A673 (cell line): ENCODE results near the gene MFSD2B. TPM values are rescaled to one million over a fixed set of nuclear protein-coding genes. Genes with fewer than 3 reads are reported as not detected.
A peak's percentile ranks its signal among the peaks of the same experiment; 100 is the strongest.

Experiments used
- BruUV-seq: library from RNA; stranded (reverse); fragments of 400-500 nt; replicated peaks from 2 replicates; lab custom pipeline; 2021; lab: Mats Ljungman, UMichigan
- CTCF ChIA-PET: fragments of 300-600 bp; sonication (Branson Sonifier 250); formaldehyde crosslinking; loops from one replicate; lab custom pipeline; 2022; ENCODE audit warnings: antibody characterized with exemption; lab: Charles Lee
- POLR2A ChIA-PET: fragments of 300-600 bp; sonication (Branson Sonifier 250); formaldehyde crosslinking; loops from one replicate; lab custom pipeline; 2022; ENCODE audit warnings: antibody characterized with exemption; ENCODE audit not compliant: low non-redundant PET; lab: Charles Lee
- DNase-seq: peaks from one replicate; pipeline ENCODE4 v3.0.0-alpha.2; 2015; ENCODE audit warnings: low spot score
- H3K27ac ChIP-seq: fragments of 200-600 bp; sonication (generic); 2 replicates; pipeline ENCODE4 v1.5.1; 2016; ENCODE audit warnings: mixed run types, low read depth, mild to moderate bottlenecking, mixed read lengths, antibody characterized with exemption, low read length; ENCODE audit not compliant: poor library complexity, severe bottlenecking
- H3K27me3 ChIP-seq: fragments of 200-600 bp; sonication (generic); replicated peaks from 2 replicates; pipeline ENCODE4 v1.6.1; 2017; ENCODE audit warnings: mixed run types, low read depth, mild to moderate bottlenecking, mixed read lengths, antibody characterized with exemption, low read length; ENCODE audit not compliant: insufficient read depth, poor library complexity
- H3K36me3 ChIP-seq: fragments of 200-600 bp; sonication (generic); 2 replicates; pipeline ENCODE4 v1.6.1; 2016; ENCODE audit warnings: mixed run types, mild to moderate bottlenecking, mixed read lengths, antibody characterized with exemption, low read length; ENCODE audit not compliant: insufficient read depth, poor library complexity, severe bottlenecking
- H3K4me1 ChIP-seq: fragments of 200-600 bp; sonication (generic); 2 replicates; pipeline ENCODE4 v1.6.1; 2017; ENCODE audit warnings: mixed run types, mild to moderate bottlenecking, mixed read lengths, antibody characterized with exemption, low read length; ENCODE audit not compliant: insufficient read depth, poor library complexity, severe bottlenecking
- H3K4me3 ChIP-seq: fragments of 200-600 bp; sonication (generic); 2 replicates; pipeline ENCODE4 v1.5.1; 2016; ENCODE audit warnings: low read depth, mixed run types, mild to moderate bottlenecking, mixed read lengths, low read length; ENCODE audit not compliant: poor library complexity, severe bottlenecking
- H3K9me3 ChIP-seq: fragments of 200-600 bp; sonication (generic); 2 replicates; pipeline ENCODE4 v1.6.1; 2016; ENCODE audit warnings: mixed run types, low read depth, mild to moderate bottlenecking, mixed read lengths, antibody characterized with exemption, low read length; ENCODE audit not compliant: poor library complexity, severe bottlenecking
- EZH2 ChIP-seq: fragments of 200-600 bp; sonication (generic); IDR thresholded peaks from 2 replicates; pipeline ENCODE4 v1.6.1; 2017; ENCODE audit warnings: borderline replicate concordance, low read depth, mild to moderate bottlenecking, mixed read lengths, antibody characterized with exemption, low read length; ENCODE audit not compliant: poor library complexity, severe bottlenecking
- intact Hi-C: fragments of 100-400 bp; cut with micrococcal nuclease; formaldehyde crosslinking; loops from one replicate; pipeline ENCODE4 v1.10.0; 2022; ENCODE audit not compliant: unreplicated experiment
- total RNA-seq: library from RNA; stranded (reverse); gene quantifications from 2 replicates; pipeline ENCODE4 v1.2.3, GENCODE V29; 2021
- TF ChIP-seq, protein P1 (sequence below): fragments of 300-800, 200-600 bp; sonication (generic); conservative IDR thresholded peaks from 2 replicates; pipeline ENCODE4 v1.5.1; 2017; ENCODE audit warnings: low read depth, mild to moderate bottlenecking, antibody characterized with exemption, low read length, moderate library complexity, mixed read lengths

MFSD2B gene
- total RNA-seq, 1 experiment from 2014 or later: not detected

- no TSS peak for BruUV-seq
Measured at GRCh38 chr2:24045511-24046508, 35.9 kb downstream of the MFSD2B start.

GRCh38 chr2:24046599-24046929, 36.7 kb downstream of the MFSD2B start:
- ChIA-PET CTCF (interaction anchor here (1.5 kb wide), 1 partner anchor 37 kb away, joined by 9 read pairs; the partner anchor contains the start of gene TP53I3), POLR2A (no interaction called here)
- no peaks in the 10 kb centered on the region for H3K27me3 ChIP-seq
- H3K27ac ChIP-seq: peak overlapping the region; percentile 62
- H3K4me3 ChIP-seq: peak overlapping the region; percentile 81
- TF ChIP-seq, protein P1, sequence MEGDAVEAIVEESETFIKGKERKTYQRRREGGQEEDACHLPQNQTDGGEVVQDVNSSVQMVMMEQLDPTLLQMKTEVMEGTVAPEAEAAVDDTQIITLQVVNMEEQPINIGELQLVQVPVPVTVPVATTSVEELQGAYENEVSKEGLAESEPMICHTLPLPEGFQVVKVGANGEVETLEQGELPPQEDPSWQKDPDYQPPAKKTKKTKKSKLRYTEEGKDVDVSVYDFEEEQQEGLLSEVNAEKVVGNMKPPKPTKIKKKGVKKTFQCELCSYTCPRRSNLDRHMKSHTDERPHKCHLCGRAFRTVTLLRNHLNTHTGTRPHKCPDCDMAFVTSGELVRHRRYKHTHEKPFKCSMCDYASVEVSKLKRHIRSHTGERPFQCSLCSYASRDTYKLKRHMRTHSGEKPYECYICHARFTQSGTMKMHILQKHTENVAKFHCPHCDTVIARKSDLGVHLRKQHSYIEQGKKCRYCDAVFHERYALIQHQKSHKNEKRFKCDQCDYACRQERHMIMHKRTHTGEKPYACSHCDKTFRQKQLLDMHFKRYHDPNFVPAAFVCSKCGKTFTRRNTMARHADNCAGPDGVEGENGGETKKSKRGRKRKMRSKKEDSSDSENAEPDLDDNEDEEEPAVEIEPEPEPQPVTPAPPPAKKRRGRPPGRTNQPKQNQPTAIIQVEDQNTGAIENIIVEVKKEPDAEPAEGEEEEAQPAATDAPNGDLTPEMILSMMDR: no peak
- no peak for TF ChIP-seq EZH2
- H3K36me3 ChIP-seq: no peaks in the 10 kb centered on the region
- DNase-seq: no peak
- H3K9me3 ChIP-seq: no peaks in the 10 kb centered on the region
- peaks cover 17% of the 10 kb centered on the region for H3K4me1 ChIP-seq
- no TSS peak for BruUV-seq
- intact Hi-C loops: no loop called here

More at GRCh38 chr2:24045511-24046508, 35.9 kb downstream of the MFSD2B start:
- Histone ChIP-seq H3K4me3 (peak overlapping the region; percentile 81), H3K36me3 (no peaks in the 10 kb centered on the region), H3K4me1 (peaks cover 17% of the 10 kb centered on the region), H3K9me3 (no peaks in the 10 kb centered on the region), H3K27me3 (no peaks in the 10 kb centered on the region), H3K27ac (no peak overlapping the region)
- intact Hi-C loops: no loop called here
- POLR2A ChIA-PET: no interaction called here
- CTCF ChIA-PET: no interaction called here
- no peak for DNase-seq
- TF ChIP-seq EZH2: no peak
- TF ChIP-seq, protein P1: no peak

DNA sequence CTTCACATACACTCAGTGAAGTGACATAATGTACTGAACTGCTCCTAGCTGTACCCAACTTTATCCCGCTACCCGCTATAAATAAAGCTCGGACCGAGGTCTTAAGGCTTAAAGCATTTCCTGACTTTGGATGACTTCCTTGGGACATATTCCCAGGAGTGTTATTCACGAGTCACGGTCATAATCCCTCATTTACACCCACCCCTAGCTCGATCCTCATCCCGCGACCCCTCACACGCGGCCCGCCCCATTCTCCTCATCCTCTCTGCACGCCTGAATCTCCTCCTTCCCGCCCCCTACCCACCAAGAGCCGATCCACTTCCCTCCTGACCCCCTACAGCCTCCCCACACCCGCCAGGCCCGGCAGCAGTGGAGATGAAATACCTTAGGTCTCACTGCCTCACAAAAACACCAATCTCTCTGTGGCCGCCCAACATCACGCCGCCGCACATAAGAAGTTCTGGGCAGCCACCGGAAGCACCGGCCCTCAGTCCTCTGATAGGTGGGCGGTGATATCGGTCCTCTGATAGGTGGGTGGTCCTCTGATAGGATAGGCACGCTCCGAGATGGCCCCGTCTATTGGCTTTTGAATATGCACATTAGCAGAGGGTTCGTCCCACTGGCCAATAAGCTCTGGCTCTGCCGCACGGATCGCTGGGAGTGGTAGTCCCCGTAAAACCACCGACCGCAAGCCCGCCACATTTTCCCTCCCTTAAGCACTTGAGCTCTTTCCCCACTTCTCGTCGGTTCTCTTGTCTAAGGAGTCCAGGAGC, 37.2 kb downstream of the MFSD2B start, which contains the start of gene WDCP:
Gene WDCP, minus strand, starts transcription at position 462 of the 773 bp plus-strand sequence. CDS start 7,897 bp downstream, outside the sequence.
- TF ChIP-seq EZH2: no peak
- TF ChIP-seq, protein P1: no peak
- no peaks in the 10 kb centered on the region for H3K9me3 ChIP-seq
- ChIA-PET CTCF (interaction anchor here (1.5 kb wide), 1 partner anchor 37 kb away, joined by 9 read pairs; the partner anchor contains the start of gene TP53I3), POLR2A (interaction anchor here (0.6 kb wide), 1 partner anchor 23 kb away, joined by 3 read pairs; no protein-coding TSS in a partner anchor)
- peaks cover 17% of the 10 kb centered on the region for H3K4me1 ChIP-seq
- peak within 1 kb of the TSS; percentile 81 for H3K4me3 ChIP-seq
- intact Hi-C loops: no loop called here
- no peaks in the 10 kb centered on the region for H3K27me3 ChIP-seq
- peak within 1 kb of the TSS; percentile 62 for H3K27ac ChIP-seq
- TSS peak; percentile 72 for BruUV-seq
- no peaks in the 10 kb centered on the region for H3K36me3 ChIP-seq
- DNase-seq: peak; percentile 99
